Activated CD4-positive, alpha-beta T cell treated with anti-CD3 and anti-CD28 coated beads, Interleukin-2, amount 50 U/mL, for 16 hours (primary cell): ENCODE data around the gene SERINC1.
"Not testable (repeated sequence)": the region's sequence is repeated elsewhere in the genome, so short reads cannot be mapped to it uniquely, and the experiment has no call there.

ENCODE experiments used
- DNase-seq: peaks from one replicate; pipeline ENCODE4 v3.0.0-alpha.2; 2020

Gene SERINC1

GRCh38 chr6:122471107-122472021 lies at the start of gene SERINC1:
Gene SERINC1 (minus strand): TSS chr6:122471807. CDS start chr6:122471737, 70 bp downstream.
- DNase-seq: peak; percentile 95

- no peak for DNase-seq
These were observed 39.8 kb upstream of the SERINC1 start for GRCh38 chr6:122511193-122511924.

GRCh38 chr6:122505170-122505569 lies 33.6 kb upstream of the SERINC1 start:
- not testable (repeated sequence) for DNase-seq

- no peak for DNase-seq
These were observed 29.9 kb upstream of the SERINC1 start for GRCh38 chr6:122501475-122501874.

GRCh38 chr6:122495612-122496011 lies 24.0 kb upstream of the SERINC1 start:
- DNase-seq: no peak

GRCh38 chr6:122494665-122495272 lies 23.2 kb upstream of the SERINC1 start:
- DNase-seq: no peak

- DNase-seq: peak; percentile 72
These were observed 20.4 kb upstream of the SERINC1 start for GRCh38 chr6:122491919-122492555.

GRCh38 chr6:122490607-122491006 lies 19.0 kb upstream of the SERINC1 start:
- no peak for DNase-seq

GRCh38 chr6:122484760-122485159 lies 13.2 kb upstream of the SERINC1 start:
- no peak for DNase-seq

- no peak for DNase-seq
These were observed 11.1 kb upstream of the SERINC1 start for GRCh38 chr6:122482750-122483080.

- no peak for DNase-seq
These were observed 4.5 kb upstream of the SERINC1 start for GRCh38 chr6:122476131-122476530.

GRCh38 chr6:122472022-122472340 lies 374 bp upstream of the SERINC1 start:
- DNase-seq: no peak

- no peak for DNase-seq
These were observed 9.7 kb downstream of the SERINC1 start for GRCh38 chr6:122461885-122462284.

- not testable (repeated sequence) for DNase-seq
These were observed 11.7 kb downstream of the SERINC1 start for GRCh38 chr6:122459865-122460416.

- no peak for DNase-seq
These were observed 12.4 kb downstream of the SERINC1 start for GRCh38 chr6:122459240-122459639.

GRCh38 chr6:122458087-122458486 lies 13.5 kb downstream of the SERINC1 start:
- no peak for DNase-seq

- not testable (repeated sequence) for DNase-seq
These were observed 16.5 kb downstream of the SERINC1 start for GRCh38 chr6:122455116-122455515.

- no peak for DNase-seq
These were observed 16.9 kb downstream of the SERINC1 start for GRCh38 chr6:122454673-122455072.

GRCh38 chr6:122452509-122452908 lies 19.1 kb downstream of the SERINC1 start:
- DNase-seq: no peak

- DNase-seq: peak; percentile 9
These were observed 22.5 kb downstream of the SERINC1 start for GRCh38 chr6:122449069-122449468.

- no peak for DNase-seq
These were observed 26.3 kb downstream of the SERINC1 start for GRCh38 chr6:122445274-122445673.

GRCh38 chr6:122438975-122439374 lies 32.6 kb downstream of the SERINC1 start:
- DNase-seq: no peak

- peak; percentile 50 for DNase-seq
These were observed 38.8 kb downstream of the SERINC1 start for GRCh38 chr6:122432816-122433215.
